KBM-7 (cell line): ENCODE measurements around the gene ALPK1.
"Not testable (repeated sequence)": the region's sequence is repeated elsewhere in the genome, so short reads cannot be mapped to it uniquely, and the experiment has no call there.

Experiments
- DNase-seq: peaks from one replicate; pipeline ENCODE4 v3.0.0-alpha.2; 2015
- in situ Hi-C: fragments of 300-500 bp; cut with MboI; formaldehyde crosslinking; loops from 2 replicates; pipeline ENCODE4 v1.14.3; 2020; ENCODE audit warnings: low sequenced_read_pairs, low pct_unique_long_range_greater_than_20kb, mixed read lengths

ALPK1 gene

GRCh38 chr4:112296949-112297880 lies at the start of gene ALPK1:
TSS of gene ALPK1 (plus strand) at chr4:112297369.
- peak; percentile 88 for DNase-seq

GRCh38 chr4:112251019-112251643 lies 46.0 kb upstream of the ALPK1 start:
- no peak for DNase-seq
- in situ Hi-C loops = no loop called here

More at GRCh38 chr4:112296949-112297880, at the start of gene ALPK1:
- in situ Hi-C loops = no loop called here

DNA sequence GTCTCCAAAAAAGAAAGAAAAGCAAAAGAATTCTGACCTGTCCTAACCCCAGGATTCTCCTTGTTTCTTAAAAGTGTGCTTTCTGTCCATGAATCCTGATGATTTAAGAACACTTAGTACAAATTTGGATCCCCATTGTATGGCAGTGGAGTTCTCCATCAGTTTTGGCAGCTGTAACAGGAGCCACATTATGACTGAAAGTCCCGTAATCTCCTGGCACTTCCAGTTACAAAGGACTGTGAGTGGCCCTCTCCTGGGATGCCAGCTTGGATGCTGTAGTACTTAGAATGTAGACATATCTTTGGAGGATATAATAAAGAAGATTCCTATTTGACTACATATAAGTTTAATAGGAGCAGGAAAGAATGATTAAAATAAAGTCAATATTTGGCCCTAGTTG lies 44.9 kb upstream of the ALPK1 start:
- in situ Hi-C loops = no loop called here
- no peak for DNase-seq

GRCh38 chr4:112253382-112254000 lies 43.7 kb upstream of the ALPK1 start:
- in situ Hi-C loops = no loop called here
- DNase-seq = peak; percentile 61

DNA sequence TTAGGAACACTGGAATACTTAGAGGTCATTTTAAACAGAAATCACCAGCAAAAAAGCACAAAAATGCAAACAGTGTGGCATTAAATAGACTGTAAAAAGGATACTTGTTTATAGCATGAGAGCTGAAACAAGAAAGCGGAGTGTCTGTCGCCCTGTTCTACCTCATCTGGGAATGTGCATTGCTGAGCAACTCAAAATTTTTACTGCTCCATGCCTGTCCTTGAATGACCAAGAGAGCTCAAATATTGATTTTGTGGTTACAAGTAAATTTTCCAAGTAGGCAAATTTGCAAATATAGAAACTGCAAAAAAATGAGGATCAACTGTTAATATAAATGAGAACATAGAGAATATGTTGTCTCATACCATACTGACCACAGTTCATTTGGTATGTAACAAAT lies 40.1 kb upstream of the ALPK1 start:
- in situ Hi-C loops = no loop called here
- no peak for DNase-seq

GRCh38 chr4:112266823-112267222 lies 30.3 kb upstream of the ALPK1 start:
- in situ Hi-C loops = no loop called here
- peak; percentile 34 for DNase-seq

DNA sequence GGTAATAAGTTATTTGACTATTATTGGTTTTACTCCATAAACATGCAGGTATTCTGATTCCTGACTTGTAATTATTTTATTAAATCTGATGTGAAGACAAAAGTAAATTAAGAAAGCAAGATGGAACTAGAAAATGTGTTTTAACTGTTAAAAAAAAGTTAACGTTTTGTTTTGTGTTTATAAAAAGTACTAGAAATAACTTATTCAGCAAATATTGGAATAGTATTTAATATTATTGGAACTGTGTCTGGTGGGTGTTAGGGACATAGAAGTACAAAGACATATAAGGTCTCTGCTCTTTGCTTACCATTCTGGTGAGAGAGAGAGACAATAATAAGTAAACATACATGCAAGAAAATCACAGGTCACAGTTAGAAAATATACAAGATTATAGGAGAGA lies 27.1 kb upstream of the ALPK1 start:
- in situ Hi-C loops = no loop called here
- no peak for DNase-seq

GRCh38 chr4:112270640-112271421 lies 26.3 kb upstream of the ALPK1 start:
- no peak for DNase-seq
- in situ Hi-C loops = no loop called here

- no peak for DNase-seq
- in situ Hi-C loops = no loop called here
Observed at GRCh38 chr4:112272292-112272691, 24.9 kb upstream of the ALPK1 start.

DNA sequence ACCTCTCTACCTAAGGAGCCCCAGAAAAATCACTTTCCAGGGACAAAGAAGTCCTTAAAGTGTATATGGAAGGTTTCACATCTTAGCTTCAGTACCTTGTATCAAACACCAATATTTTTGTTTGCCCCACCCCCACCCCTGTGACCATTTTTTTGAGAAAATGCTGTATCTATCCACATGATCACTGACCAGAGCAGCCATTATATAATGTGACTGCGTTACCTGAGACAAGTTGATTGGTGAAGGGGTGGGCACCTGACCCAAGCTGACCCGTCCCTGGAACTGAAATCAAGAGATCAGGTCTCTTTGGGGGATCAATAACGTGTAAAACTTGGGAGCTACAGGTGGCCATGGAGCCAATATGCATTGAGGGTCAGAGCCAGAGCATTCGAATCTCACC lies 22.2 kb upstream of the ALPK1 start:
- DNase-seq = no peak
- in situ Hi-C loops = no loop called here

DNA sequence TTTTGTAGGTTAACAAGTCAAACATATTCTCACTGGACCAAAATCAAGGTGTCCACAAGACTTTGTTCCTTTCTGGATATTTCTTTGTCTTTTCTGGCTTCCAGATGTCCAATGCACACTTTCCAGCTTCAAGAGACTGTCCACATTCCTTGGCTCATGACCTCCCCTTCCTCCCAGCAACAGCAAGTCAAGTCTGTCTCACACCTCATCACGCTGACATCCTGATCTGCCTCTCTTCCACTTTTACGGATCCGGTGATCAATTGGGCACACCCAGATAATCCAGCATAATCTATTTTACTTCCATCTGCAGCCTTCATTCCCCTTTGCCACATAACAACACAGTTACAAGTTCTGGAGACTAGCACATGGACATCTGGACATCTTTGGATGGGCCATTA lies 21.1 kb upstream of the ALPK1 start:
- in situ Hi-C loops = no loop called here
- DNase-seq = no peak

- no peak for DNase-seq
- in situ Hi-C loops = no loop called here
Observed at GRCh38 chr4:112277220-112277619, 19.9 kb upstream of the ALPK1 start.

DNA sequence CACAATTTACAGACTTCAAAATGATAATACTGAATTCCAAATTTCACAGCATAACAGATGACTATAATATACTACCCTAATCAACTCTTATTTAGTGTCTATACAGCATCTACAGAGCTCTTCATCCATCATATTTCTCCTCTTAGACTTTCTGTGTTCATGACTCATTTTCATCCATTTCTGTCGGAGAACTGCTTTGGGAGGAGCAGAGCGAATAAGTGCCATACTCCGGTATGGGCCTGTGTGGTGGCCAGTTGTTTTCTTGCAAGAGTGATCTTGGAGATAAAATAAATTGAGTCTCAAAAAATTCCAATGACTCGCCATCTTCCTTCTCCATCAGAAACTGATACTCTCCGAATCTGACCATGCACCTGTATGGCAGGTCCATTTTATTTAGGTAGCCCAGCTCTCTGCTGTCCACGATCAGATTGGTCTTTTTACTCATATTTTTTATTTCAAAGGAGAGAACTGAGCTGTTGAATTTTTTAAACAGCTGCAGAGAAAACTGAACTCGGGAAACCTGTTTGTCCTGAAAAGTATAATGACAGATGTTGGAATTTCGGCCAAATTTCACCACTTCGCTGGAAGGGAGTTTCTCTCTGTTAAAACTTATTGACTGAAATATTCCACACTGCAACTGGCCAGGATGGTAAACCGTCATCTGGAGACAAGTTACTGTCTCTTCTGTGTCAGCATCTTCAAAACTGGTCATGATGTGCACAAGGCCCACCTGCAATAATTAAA lies 19.3 kb upstream of the ALPK1 start:
- in situ Hi-C loops = no loop called here
- no peak for DNase-seq

- in situ Hi-C loops = no loop called here
- DNase-seq = peak; percentile 84
Observed at GRCh38 chr4:112279025-112279881, 17.9 kb upstream of the ALPK1 start.

GRCh38 chr4:112279882-112280315 lies 17.3 kb upstream of the ALPK1 start:
- DNase-seq = no peak
- in situ Hi-C loops = no loop called here

GRCh38 chr4:112280386-112281056 lies 16.6 kb upstream of the ALPK1 start:
- in situ Hi-C loops = no loop called here

GRCh38 chr4:112281895-112282398 lies 15.2 kb upstream of the ALPK1 start:
- in situ Hi-C loops, DNase-seq: not testable (repeated sequence)

More at GRCh38 chr4:112280386-112281056, 16.6 kb upstream of the ALPK1 start:
- DNase-seq = no peak
